ENCODE data around the gene LIME1.

The LIME1 gene

GRCh38 chr20:63697357-63697867, 39.1 kb upstream of the LIME1 start:
- no peak for DNase-seq (ENCODE audit: low read depth)

DNA sequence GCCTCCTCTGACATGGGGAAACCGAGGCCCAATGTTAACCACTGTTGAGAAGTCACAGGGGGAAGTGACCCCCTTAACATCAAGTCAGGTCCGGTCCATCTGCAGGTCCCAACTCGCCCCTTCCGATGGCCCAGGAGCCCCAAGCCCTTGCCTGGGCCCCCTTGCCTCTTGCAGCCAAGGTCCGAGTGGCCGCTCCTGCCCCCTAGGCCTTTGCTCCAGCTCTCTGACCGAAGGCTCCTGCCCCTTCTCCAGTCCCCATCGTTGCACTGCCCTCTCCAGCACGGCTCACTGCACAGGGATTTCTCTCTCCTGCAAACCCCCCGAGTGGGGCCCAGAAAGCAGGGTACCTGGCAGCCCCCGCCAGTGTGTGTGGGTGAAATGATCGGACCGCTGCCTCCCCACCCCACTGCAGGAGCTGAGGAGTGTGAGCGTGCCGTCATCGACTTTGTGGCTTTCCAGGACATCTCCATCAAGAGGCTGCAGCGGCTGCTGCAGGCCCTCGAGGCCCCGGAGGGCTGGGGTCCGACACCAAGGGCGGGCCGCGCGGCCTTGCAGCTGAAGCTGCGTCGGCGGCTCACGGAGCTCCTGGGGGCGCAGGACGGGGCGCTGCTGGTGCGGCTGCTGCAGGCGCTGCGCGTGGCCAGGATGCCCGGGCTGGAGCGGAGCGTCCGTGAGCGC, 38.5 kb upstream of the LIME1 start:
- DNase-seq (ENCODE audit: low read depth): no peak

DNA sequence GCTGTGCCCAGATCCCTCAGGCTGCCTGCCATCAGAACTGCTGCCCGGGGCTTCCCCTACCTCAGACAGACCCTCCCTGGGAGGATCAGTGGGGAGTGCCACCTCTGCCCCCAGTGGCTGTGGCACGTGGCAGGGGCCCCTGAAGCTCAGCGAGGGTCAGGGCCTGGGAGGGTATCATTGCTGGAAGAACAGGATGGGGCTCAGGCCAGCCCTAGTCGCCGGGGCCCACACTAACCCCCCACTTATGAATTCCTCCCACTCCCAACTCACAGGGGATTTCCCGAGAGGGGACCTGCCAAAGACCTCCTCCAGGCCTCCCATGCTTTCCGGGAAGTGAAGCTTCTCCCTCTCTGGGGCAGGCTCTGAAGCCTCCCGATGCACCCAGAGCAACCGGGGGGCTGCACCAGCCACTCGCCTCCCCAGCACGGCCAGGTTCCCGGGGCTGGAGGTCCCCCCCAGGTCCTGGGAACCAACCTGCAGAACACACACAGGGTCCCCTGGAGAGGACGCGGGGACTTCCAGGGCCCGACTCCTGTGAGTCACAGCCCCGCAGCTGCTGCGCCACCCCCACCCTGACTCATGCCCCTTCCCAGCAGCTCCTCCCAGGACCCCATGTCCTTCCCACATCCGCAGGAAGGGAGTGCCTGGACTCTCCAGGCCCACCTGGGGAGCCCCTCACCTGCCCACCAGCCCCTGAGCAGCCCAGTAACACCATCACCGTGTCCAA, 37.6 kb upstream of the LIME1 start:
- DNase-seq (ENCODE audit: low read depth): peak; percentile 96

- no peak for DNase-seq (ENCODE audit: low read depth)
These were observed 36.8 kb upstream of the LIME1 start for GRCh38 chr20:63699466-63700198.

DNA sequence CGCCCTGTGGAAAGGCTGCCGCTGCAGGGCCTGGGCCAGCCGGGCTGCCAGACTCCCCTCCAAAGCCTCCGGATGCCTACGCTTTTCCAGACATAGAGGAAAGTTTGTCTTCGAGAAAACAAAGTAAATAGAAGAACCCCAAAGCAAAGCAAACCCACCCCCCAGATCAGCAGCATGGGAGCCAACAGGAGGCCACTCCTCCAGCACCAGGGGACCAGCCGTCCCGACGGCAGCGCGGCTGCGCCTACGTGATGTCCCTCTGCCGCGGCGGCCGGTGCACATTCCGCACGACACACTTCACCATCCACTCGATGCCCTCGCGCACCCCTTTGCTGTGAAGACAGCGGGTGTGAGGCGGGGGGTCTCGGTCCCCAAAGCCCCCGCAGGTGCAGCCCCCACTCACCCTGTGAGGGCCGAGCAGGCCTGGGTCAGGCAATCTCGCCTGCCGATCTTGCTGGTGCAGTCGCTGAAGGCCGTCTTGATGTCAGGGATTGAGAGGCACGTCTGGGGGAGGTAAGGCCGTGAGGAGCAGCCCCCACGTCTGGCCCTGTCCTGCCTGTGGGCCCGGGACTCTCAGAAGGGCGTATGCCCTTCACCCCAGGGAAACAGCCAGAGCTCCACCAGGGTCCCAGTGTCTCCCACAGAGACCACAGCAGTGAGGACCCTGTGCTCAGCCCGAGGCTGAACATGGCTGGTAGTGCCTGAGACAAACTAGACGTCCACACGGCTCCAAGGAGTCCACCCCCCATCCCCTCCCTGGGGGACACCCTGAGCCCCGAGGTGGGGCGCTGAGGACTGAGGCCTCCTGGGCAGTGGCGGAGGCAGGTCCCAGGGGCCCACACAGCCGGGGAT, 36.0 kb upstream of the LIME1 start:
- DNase-seq (ENCODE audit: low read depth): no peak

GRCh38 chr20:63701051-63701328, 35.5 kb upstream of the LIME1 start:
- no peak for DNase-seq (ENCODE audit: low read depth)

- DNase-seq (ENCODE audit: low read depth): no peak
These were observed 35.0 kb upstream of the LIME1 start for GRCh38 chr20:63701329-63702035.

DNA sequence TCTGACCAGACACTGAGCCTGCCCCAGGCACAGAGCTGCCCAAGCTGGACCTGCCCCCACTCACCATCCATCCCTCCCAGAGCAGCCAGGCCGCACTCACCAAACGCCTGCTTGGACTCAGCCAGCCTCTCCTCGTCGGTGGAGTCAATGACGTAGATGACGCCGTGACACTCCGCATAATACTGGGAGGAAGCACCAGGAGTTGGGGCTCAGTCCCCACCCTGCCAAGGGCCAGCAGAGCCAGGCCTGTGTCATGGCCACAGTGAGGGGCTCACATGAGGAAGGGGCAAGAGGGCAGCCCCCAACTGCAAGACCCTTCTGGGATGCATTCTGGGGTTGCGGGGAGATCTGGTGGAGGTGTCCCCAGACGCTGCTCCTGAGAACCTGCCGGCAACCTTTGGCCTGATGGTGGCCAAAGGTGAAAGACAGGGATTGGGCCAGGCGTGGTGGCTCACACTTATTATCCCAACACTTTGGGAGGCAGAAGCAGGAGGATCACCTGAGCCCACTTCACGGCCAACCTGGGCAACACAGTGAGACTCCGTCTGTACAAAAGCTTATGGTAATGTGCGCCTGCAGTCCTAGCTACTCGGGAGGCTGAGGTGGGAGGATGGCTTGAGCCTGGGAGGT, 34.3 kb upstream of the LIME1 start:
- no peak for DNase-seq (ENCODE audit: low read depth)

- no peak for DNase-seq (ENCODE audit: low read depth)
These were observed 33.6 kb upstream of the LIME1 start for GRCh38 chr20:63702751-63703470.

DNA sequence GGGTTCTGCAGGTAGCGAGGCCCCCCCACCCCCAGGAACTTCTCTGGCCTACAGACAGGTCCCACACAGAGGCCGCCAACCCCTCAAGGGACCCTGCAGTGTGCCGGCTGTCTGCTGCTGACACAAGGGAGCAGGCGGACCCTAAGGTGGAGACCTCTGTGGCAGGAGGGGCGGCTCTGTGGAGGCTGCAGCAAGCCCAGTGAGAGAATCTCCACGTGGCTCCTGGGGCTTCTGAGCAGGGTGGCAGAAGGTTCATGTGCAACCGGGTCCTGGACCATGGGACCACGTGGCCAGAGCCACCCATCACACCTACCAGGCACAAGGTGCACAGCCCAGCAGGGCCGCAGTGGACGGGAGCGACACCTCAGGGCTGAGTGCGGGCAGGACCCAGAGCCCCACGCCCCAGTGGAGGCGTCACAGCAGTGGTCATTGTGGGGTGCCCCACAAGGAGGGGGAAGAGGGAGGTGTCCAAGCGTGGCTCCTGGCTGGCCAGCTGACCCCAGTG, 32.9 kb upstream of the LIME1 start:
- DNase-seq (ENCODE audit: low read depth): no peak

DNA sequence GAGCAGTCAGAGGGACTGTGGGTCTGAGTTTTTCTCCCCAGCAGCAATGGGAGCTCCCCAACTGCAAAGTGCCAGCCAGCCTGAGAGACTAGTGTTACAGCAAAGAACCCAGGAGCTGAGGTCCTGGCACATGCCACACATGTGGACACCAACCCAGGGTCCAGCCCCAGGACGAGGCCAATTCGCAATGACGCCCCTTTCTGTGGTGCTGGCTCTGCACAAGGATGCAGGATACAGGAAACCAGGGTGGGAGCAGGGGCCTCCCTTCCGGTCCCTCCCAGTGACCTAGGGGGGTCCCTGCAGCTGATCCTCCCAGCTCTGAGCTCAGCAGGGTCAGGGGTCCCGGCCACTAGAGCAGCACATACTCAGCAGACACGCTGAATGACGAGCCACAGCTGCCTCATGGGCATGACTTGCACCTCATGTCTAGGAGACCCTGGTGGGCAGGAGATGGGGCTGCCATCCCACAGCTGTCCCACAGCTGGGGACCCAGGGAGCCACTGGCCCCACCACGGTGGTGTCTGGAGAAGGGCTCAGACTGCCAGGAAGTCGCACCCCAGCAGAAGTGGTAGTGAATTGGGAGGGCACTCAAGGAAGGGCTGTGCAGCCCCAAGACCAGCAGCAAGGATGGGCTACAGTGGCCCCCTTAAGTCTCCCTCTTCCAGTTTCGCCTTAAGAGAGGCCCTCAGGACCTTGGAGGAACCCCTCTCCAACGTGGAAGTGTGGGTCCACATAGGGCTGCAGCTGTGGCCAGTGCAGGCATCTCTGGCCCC, 32.3 kb upstream of the LIME1 start:
- DNase-seq (ENCODE audit: low read depth): no peak

DNA sequence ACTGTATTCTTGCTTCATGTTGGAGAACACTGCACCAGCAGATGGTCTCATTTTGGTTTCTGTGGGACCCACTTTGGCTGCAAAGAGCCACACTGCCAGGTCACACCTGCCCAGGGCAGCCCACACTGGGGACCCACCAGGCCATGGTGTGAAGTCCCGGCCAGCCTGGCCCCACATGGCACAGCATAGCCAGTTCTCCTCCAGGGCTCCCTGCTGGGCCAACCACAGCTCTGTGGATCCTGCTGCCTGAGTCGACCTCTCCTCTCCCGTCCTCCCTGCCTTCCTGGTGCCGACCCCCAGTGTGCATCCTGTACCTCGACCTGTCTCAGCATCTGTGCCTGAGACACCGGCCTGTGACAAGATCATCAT, 31.7 kb upstream of the LIME1 start:
- no peak for DNase-seq (ENCODE audit: low read depth)

DNA sequence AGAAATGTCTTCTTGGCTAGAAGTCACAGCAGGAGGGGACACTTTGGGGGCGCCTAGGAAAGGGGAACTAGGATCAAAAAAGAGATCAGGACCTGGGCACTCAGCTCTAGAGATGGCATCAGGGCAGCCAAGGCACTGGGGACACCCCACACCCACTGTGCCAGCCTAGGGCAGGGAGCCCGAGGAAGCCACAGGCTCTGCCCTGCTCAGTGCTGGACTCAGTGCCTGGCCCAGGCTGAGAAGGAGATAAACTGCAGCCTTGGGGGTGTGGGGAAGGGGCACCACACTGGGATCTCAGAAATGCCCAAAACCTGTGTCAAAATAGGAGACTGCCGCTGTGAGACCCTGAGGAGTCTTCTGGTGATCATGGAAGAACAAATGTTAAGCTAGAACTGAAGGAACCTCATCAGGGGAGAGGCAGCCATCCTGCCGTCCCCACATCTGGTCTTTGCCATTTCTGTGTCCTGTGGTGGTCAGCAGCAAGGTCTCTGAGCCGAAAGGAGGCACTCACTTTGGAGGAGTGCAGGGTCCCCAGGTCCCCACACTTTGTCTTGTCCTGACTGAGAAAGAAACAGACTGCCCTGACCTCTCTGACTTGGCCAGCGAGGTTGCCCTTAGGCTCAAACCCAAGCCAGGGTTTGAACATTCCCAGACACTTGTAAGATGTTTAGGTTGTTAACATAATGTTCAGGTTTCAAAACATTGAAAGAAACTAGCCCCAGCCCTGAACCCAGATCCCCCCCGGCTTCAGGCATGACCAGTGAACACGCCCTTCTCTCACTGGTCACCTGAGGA, 31.0 kb upstream of the LIME1 start:
- no peak for DNase-seq (ENCODE audit: low read depth)

- no peak for DNase-seq (ENCODE audit: low read depth)
These were observed 30.3 kb upstream of the LIME1 start for GRCh38 chr20:63706027-63706695.

GRCh38 chr20:63706852-63707557, 29.5 kb upstream of the LIME1 start:
- peak; percentile 71 for DNase-seq (ENCODE audit: low read depth)

- DNase-seq (ENCODE audit: low read depth): peak; percentile 88
These were observed 28.7 kb upstream of the LIME1 start, which contains the start of the genes ARFRP1 and ZGPAT for GRCh38 chr20:63707558-63708300. TSS of gene ARFRP1 (minus strand) at chr20:63707976. CDS start at chr20:63707091, 885 bp downstream. TSS of gene ZGPAT (plus strand) at chr20:63708039. CDS start at chr20:63708581, 542 bp downstream.
